MM.1S (cell line): ENCODE results near the gene NUP210.

ENCODE experiments used
- EZH2 ChIP-seq: fragments of 300-600 bp; sonication (generic); optimal IDR thresholded peaks from 2 replicates; pipeline ENCODE3; 2017; ENCODE audit warnings: low read depth, mild to moderate bottlenecking, antibody characterized with exemption, low read length, mixed read lengths
- EZH2phosphoT487 ChIP-seq: fragments of 300-600 bp; sonication (generic); IDR thresholded peaks from 2 replicates; pipeline ENCODE4 v1.6.1; 2018; ENCODE audit warnings: antibody characterized with exemption, low read length
- TF ChIP-seq, protein P1 (sequence below): fragments of 300-600 bp; sonication (generic); IDR thresholded peaks from 2 replicates; pipeline ENCODE4 v1.5.1; 2016; ENCODE audit warnings: antibody characterized with exemption, low read length, mixed read lengths

DNA sequence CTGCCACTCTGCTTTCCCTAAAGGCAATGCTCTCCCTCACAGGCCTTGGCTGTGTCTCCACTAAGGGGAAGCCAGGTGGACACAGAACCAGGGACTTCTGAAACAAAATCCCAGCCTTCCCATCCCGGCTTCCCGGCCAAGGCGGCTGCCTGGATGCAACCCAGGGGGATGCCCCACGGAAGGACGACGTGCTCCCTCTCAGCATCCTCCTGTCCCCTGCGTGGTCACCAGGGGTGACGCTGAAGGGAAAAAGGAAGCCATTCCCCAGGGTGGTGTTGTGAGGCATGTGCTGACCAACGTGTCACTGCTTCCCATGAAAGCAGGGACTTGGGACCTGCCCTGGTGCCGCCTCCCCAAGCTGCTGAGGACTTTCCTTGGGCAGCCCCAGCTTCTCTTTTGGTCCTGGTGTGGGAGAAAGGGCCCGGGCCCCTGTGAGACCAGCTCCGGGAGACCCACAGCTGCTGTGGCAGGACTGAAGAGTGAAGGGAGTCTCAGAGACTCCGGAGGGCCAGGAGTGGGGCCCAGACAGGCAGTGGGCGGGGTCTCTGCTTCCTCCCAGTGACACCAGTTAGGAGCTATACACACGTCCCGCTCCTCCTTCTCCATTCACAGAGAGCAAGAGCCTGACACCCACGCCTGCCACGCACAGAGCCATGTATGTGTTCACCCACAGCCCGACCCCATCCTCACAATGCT lies 139.2 kb downstream of the NUP210 start:
- TF ChIP-seq, protein P1, sequence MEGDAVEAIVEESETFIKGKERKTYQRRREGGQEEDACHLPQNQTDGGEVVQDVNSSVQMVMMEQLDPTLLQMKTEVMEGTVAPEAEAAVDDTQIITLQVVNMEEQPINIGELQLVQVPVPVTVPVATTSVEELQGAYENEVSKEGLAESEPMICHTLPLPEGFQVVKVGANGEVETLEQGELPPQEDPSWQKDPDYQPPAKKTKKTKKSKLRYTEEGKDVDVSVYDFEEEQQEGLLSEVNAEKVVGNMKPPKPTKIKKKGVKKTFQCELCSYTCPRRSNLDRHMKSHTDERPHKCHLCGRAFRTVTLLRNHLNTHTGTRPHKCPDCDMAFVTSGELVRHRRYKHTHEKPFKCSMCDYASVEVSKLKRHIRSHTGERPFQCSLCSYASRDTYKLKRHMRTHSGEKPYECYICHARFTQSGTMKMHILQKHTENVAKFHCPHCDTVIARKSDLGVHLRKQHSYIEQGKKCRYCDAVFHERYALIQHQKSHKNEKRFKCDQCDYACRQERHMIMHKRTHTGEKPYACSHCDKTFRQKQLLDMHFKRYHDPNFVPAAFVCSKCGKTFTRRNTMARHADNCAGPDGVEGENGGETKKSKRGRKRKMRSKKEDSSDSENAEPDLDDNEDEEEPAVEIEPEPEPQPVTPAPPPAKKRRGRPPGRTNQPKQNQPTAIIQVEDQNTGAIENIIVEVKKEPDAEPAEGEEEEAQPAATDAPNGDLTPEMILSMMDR = no peak
- TF ChIP-seq EZH2 (no peak), EZH2phosphoT487 (no peak)
